OCI-M2 (cell line): ENCODE data around the gene FAM83C.

Experiments
- DNase-seq: peaks from one replicate; lab custom pipeline; 2025; ENCODE audit not compliant: unreplicated experiment; lab: John Stamatoyannopoulos, UW

FAM83C gene

GRCh38 chr20:35284267-35284991 lies 7.8 kb downstream of the FAM83C start, which contains the start of gene EIF6:
Gene EIF6, minus strand, starts transcription at chr20:35284772. Its CDS starts 285 bp downstream, at chr20:35284487.
- DNase-seq: peak; percentile 87

GRCh38 chr20:35283441-35284266 lies 8.6 kb downstream of the FAM83C start:
- no peak for DNase-seq

- no peak for DNase-seq
Measured at GRCh38 chr20:35281506-35282101, 10.6 kb downstream of the FAM83C start.

- no peak for DNase-seq
Measured at GRCh38 chr20:35280523-35280922, 11.7 kb downstream of the FAM83C start.

GRCh38 chr20:35279533-35280174 lies 12.6 kb downstream of the FAM83C start:
- no peak for DNase-seq

- no peak for DNase-seq
Measured at GRCh38 chr20:35279040-35279439, 13.2 kb downstream of the FAM83C start.

- DNase-seq: no peak
Measured at GRCh38 chr20:35277531-35278395, 14.5 kb downstream of the FAM83C start, which contains the start of gene MMP24OS. Gene MMP24OS, minus strand, starts transcription at chr20:35278122. Its CDS starts 193 bp downstream, at chr20:35277929.

GRCh38 chr20:35277127-35277526 lies 15.1 kb downstream of the FAM83C start:
- no peak for DNase-seq

GRCh38 chr20:35276408-35276807 lies 15.8 kb downstream of the FAM83C start:
- no peak for DNase-seq

- no peak for DNase-seq
Measured at GRCh38 chr20:35275741-35276251, 16.4 kb downstream of the FAM83C start.

- no peak for DNase-seq
Measured at GRCh38 chr20:35274172-35275092, 17.8 kb downstream of the FAM83C start.

- DNase-seq: no peak
Measured at GRCh38 chr20:35273449-35274171, 18.6 kb downstream of the FAM83C start.

- no peak for DNase-seq
Measured at GRCh38 chr20:35271904-35272303, 20.3 kb downstream of the FAM83C start.

GRCh38 chr20:35271073-35271882 lies 20.9 kb downstream of the FAM83C start:
- DNase-seq: no peak

GRCh38 chr20:35270021-35270902 lies 22.0 kb downstream of the FAM83C start:
- DNase-seq: no peak

- DNase-seq: peak; percentile 57
Measured at GRCh38 chr20:35269055-35269781, 23.0 kb downstream of the FAM83C start.
